Activated T-helper 17 cell treated with anti-CD3 and anti-CD28 coated beads, Interleukin-2, amount 50 U/mL, for 72 hours (primary cell): Measurements from ENCODE around the gene GOLGA3. TPM values are rescaled to one million over a fixed set of nuclear protein-coding genes. Genes with fewer than 3 reads are reported as not detected.
A peak's percentile ranks its signal among the peaks of the same experiment; 100 is the strongest.
"Not testable (repeated sequence)": the region's sequence is repeated elsewhere in the genome, so short reads cannot be mapped to it uniquely, and the experiment has no call there.

ENCODE experiments used
- ATAC-seq: fragments of 150-1000 bp; cut with Tn5 transposase; replicated peaks from 2 replicates; pipeline ENCODE4 v1.10.0; 2021; ENCODE audit warnings: mild to moderate bottlenecking, moderate library complexity
- H3K27ac Mint-ChIP-seq: one replicate; pipeline ENCODE4 v1.8.0; 2022; ENCODE audit warnings: mixed read lengths
- H3K27me3 Mint-ChIP-seq: one replicate; pipeline ENCODE4 v1.8.0; 2022; ENCODE audit warnings: mixed read lengths
- H3K36me3 Mint-ChIP-seq: one replicate; pipeline ENCODE4 v1.8.0; 2022; ENCODE audit warnings: low read depth, mild to moderate bottlenecking, mixed read lengths
- H3K4me1 Mint-ChIP-seq: one replicate; pipeline ENCODE4 v1.8.0; 2022; ENCODE audit warnings: mixed read lengths
- H3K4me3 Mint-ChIP-seq: one replicate; pipeline ENCODE4 v1.8.0; 2022; ENCODE audit warnings: mild to moderate bottlenecking, mixed read lengths
- H3K9me3 Mint-ChIP-seq: one replicate; pipeline ENCODE4 v1.8.0; 2022; ENCODE audit warnings: mixed read lengths
- total RNA-seq, 2 donors: library from RNA; stranded (reverse); gene quantifications; one replicate each; pipeline ENCODE4 v1.2.3, GENCODE V29; 2022

GOLGA3 gene
- total RNA-seq, 2 donors from 2014 or later, result 51.8 to 56.8 TPM

GRCh38 chr12:132772606-132773005 is 56.1 kb downstream of the GOLGA3 start:
- no peak for ATAC-seq

GRCh38 chr12:132771126-132771838 is 57.4 kb downstream of the GOLGA3 start:
- Mint-ChIP-seq H3K4me3 (peak overlapping the region; percentile 56), H3K9me3 (no peaks in the 10 kb centered on the region), H3K36me3 (peaks cover 72% of the 10 kb centered on the region), H3K27ac (peak overlapping the region; percentile 79), H3K27me3 (no peaks in the 10 kb centered on the region), H3K4me1 (peaks cover 10% of the 10 kb centered on the region)
- ATAC-seq, result peak; percentile 85

More at GRCh38 chr12:132772606-132773005, 56.1 kb downstream of the GOLGA3 start:
- H3K4me3 Mint-ChIP-seq, result no peak overlapping the region
- peaks cover 86% of the 10 kb centered on the region for H3K36me3 Mint-ChIP-seq
- no peaks in the 10 kb centered on the region for H3K9me3 Mint-ChIP-seq
- no peaks in the 10 kb centered on the region for H3K27me3 Mint-ChIP-seq
- H3K4me1 Mint-ChIP-seq, result peaks cover 8% of the 10 kb centered on the region
- no peak overlapping the region for H3K27ac Mint-ChIP-seq

- Mint-ChIP-seq H3K36me3 (peaks cover 28% of the 10 kb centered on the region), H3K4me1 (peaks cover 13% of the 10 kb centered on the region), H3K27ac (no peak overlapping the region), H3K4me3 (no peak overlapping the region), H3K27me3 (no peaks in the 10 kb centered on the region), H3K9me3 (no peaks in the 10 kb centered on the region)
- ATAC-seq, result no peak
Measured at GRCh38 chr12:132766380-132767085, 62.1 kb downstream of the GOLGA3 start.

- ATAC-seq, result no peak
- H3K36me3 Mint-ChIP-seq, result peaks cover 32% of the 10 kb centered on the region
- H3K4me3 Mint-ChIP-seq, result no peak overlapping the region
- H3K27ac Mint-ChIP-seq, result no peak overlapping the region
- H3K4me1 Mint-ChIP-seq, result peaks cover 21% of the 10 kb centered on the region
- no peaks in the 10 kb centered on the region for H3K9me3 Mint-ChIP-seq
- no peaks in the 10 kb centered on the region for H3K27me3 Mint-ChIP-seq
Measured at GRCh38 chr12:132765361-132765760, 63.3 kb downstream of the GOLGA3 start.

GRCh38 chr12:132764231-132764630 is 64.4 kb downstream of the GOLGA3 start:
- no peaks in the 10 kb centered on the region for H3K9me3 Mint-ChIP-seq
- H3K27ac Mint-ChIP-seq, result no peak overlapping the region
- H3K4me1 Mint-ChIP-seq, result peaks cover 24% of the 10 kb centered on the region
- no peak for ATAC-seq
- no peaks in the 10 kb centered on the region for H3K27me3 Mint-ChIP-seq
- H3K36me3 Mint-ChIP-seq, result peaks cover 32% of the 10 kb centered on the region
- H3K4me3 Mint-ChIP-seq, result no peak overlapping the region

GRCh38 chr12:132761921-132762583 is 66.6 kb downstream of the GOLGA3 start:
- Mint-ChIP-seq H3K4me3 (peak overlapping the region; percentile 67), H3K4me1 (peaks cover 15% of the 10 kb centered on the region), H3K9me3 (no peaks in the 10 kb centered on the region), H3K27ac (peak overlapping the region; percentile 67), H3K27me3 (no peaks in the 10 kb centered on the region), H3K36me3 (peaks cover 41% of the 10 kb centered on the region)
- peak; percentile 73 for ATAC-seq

GRCh38 chr12:132761032-132761920 is 67.4 kb downstream of the GOLGA3 start, which contains the start of gene ANKLE2:
TSS of gene ANKLE2 (minus strand) at chr12:132761832. CDS start at chr12:132761798, 34 bp downstream.
- Mint-ChIP-seq H3K4me3 (peak within 1 kb of the TSS; percentile 100), H3K36me3 (peaks cover 48% of the 10 kb centered on the region), H3K9me3 (no peaks in the 10 kb centered on the region), H3K27me3 (no peaks in the 10 kb centered on the region), H3K27ac (peak within 1 kb of the TSS; percentile 100), H3K4me1 (peaks cover 19% of the 10 kb centered on the region)
- ATAC-seq, result peak; percentile 62

- no peak for ATAC-seq
- Mint-ChIP-seq H3K4me1 (peaks cover 15% of the 10 kb centered on the region), H3K36me3 (peaks cover 65% of the 10 kb centered on the region), H3K27me3 (no peaks in the 10 kb centered on the region), H3K27ac (no peak overlapping the region), H3K9me3 (no peaks in the 10 kb centered on the region), H3K4me3 (peak overlapping the region; percentile 100)
Measured at GRCh38 chr12:132759359-132759758, 69.3 kb downstream of the GOLGA3 start.

- peaks cover 15% of the 10 kb centered on the region for H3K4me1 Mint-ChIP-seq
- not testable (repeated sequence) for H3K9me3 Mint-ChIP-seq, H3K27ac Mint-ChIP-seq, H3K27me3 Mint-ChIP-seq, H3K4me3 Mint-ChIP-seq, ATAC-seq
- H3K36me3 Mint-ChIP-seq, result peaks cover 71% of the 10 kb centered on the region
Measured at GRCh38 chr12:132758825-132759224, 69.8 kb downstream of the GOLGA3 start.

- Mint-ChIP-seq H3K4me3 (no peak overlapping the region), H3K27me3 (no peaks in the 10 kb centered on the region), H3K9me3 (no peaks in the 10 kb centered on the region)
Measured at GRCh38 chr12:132754160-132754932, 74.3 kb downstream of the GOLGA3 start.

GRCh38 chr12:132753670-132754069 is 75.0 kb downstream of the GOLGA3 start:
- not testable (repeated sequence) for H3K4me3 Mint-ChIP-seq, H3K27ac Mint-ChIP-seq
- peaks cover 98% of the 10 kb centered on the region for H3K36me3 Mint-ChIP-seq

More at GRCh38 chr12:132754160-132754932, 74.3 kb downstream of the GOLGA3 start:
- H3K27ac Mint-ChIP-seq, result no peak overlapping the region
- peaks cover 5% of the 10 kb centered on the region for H3K4me1 Mint-ChIP-seq
- ATAC-seq, result no peak
- peaks cover 96% of the 10 kb centered on the region for H3K36me3 Mint-ChIP-seq

GRCh38 chr12:132748319-132748718 is 80.3 kb downstream of the GOLGA3 start:
- Mint-ChIP-seq H3K4me1 (peaks cover 4% of the 10 kb centered on the region), H3K36me3 (peaks cover 100% of the 10 kb centered on the region), H3K27ac (no peak overlapping the region), H3K9me3 (no peaks in the 10 kb centered on the region), H3K4me3 (no peak overlapping the region), H3K27me3 (no peaks in the 10 kb centered on the region)
- no peak for ATAC-seq

More at GRCh38 chr12:132753670-132754069, 75.0 kb downstream of the GOLGA3 start:
- ATAC-seq, H3K9me3 Mint-ChIP-seq, H3K27me3 Mint-ChIP-seq, H3K4me1 Mint-ChIP-seq: not testable (repeated sequence)

GRCh38 chr12:132747896-132748295 is 80.8 kb downstream of the GOLGA3 start:
- peaks cover 100% of the 10 kb centered on the region for H3K36me3 Mint-ChIP-seq
- H3K4me1 Mint-ChIP-seq, result peaks cover 6% of the 10 kb centered on the region
- no peak overlapping the region for H3K27ac Mint-ChIP-seq
- no peak overlapping the region for H3K4me3 Mint-ChIP-seq
- H3K9me3 Mint-ChIP-seq, result no peaks in the 10 kb centered on the region
- no peak for ATAC-seq
- H3K27me3 Mint-ChIP-seq, result no peaks in the 10 kb centered on the region
